WERI-Rb-1 (cell line): ENCODE measurements around the gene HOXD12.

Experiments used
- DNase-seq: peaks from one replicate; pipeline ENCODE4 v3.0.0-alpha.2; 2020
- H3K27ac ChIP-seq: fragments of 250-450 bp; sonication (Bioruptor Pico); 2 replicates; pipeline ENCODE4 v1.5.1; 2020; ENCODE audit warnings: mild to moderate bottlenecking, moderate library complexity
- H3K27me3 ChIP-seq: fragments of 250-450 bp; sonication (Bioruptor Pico); 2 replicates; pipeline ENCODE4 v1.5.1; 2021; ENCODE audit warnings: mild to moderate bottlenecking, low read depth, moderate library complexity; ENCODE audit not compliant: insufficient read depth, severe bottlenecking
- H3K36me3 ChIP-seq: fragments of 250-450 bp; sonication (Bioruptor Pico); 2 replicates; pipeline ENCODE4 v1.5.1; 2020; ENCODE audit warnings: mild to moderate bottlenecking, moderate library complexity
- H3K4me3 ChIP-seq: 2 replicates; pipeline ENCODE4 v1.5.1; 2011; ENCODE audit warnings: low read depth, mild to moderate bottlenecking, control low read depth, low read length
- H3K9me3 ChIP-seq: fragments of 250-450 bp; sonication (Bioruptor Pico); 2 replicates; pipeline ENCODE4 v1.5.1; 2021; ENCODE audit warnings: mild to moderate bottlenecking, moderate library complexity; ENCODE audit not compliant: severe bottlenecking
- TF ChIP-seq, protein P1 (sequence below): IDR thresholded peaks from 2 replicates; pipeline ENCODE4 v1.5.1; 2011; ENCODE audit warnings: low read depth, mild to moderate bottlenecking, control low read depth, inconsistent platforms, low read length

Gene HOXD12

DNA sequence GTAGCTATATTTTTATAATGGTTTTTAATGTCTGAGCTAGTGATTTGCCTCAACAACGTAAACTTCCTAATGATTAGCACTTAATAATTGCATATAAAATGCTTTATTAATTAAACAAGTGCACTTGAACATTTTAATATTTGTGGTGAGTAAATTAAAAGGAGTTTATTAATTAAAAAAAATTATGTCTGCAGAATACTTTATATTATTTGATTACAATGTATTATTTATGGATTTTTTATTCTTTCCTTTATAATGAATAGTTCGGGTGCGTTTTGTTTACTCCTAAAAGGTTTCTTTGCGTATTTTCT lies 32.2 kb downstream of the HOXD12 start:
- Histone ChIP-seq H3K27ac (no peak overlapping the region), H3K36me3 (no peaks in the 10 kb centered on the region), H3K9me3 (peaks cover 9% of the 10 kb centered on the region), H3K4me3 (no peak overlapping the region), H3K27me3 (peaks cover 94% of the 10 kb centered on the region)
- DNase-seq, result no peak
- TF ChIP-seq, protein P1, sequence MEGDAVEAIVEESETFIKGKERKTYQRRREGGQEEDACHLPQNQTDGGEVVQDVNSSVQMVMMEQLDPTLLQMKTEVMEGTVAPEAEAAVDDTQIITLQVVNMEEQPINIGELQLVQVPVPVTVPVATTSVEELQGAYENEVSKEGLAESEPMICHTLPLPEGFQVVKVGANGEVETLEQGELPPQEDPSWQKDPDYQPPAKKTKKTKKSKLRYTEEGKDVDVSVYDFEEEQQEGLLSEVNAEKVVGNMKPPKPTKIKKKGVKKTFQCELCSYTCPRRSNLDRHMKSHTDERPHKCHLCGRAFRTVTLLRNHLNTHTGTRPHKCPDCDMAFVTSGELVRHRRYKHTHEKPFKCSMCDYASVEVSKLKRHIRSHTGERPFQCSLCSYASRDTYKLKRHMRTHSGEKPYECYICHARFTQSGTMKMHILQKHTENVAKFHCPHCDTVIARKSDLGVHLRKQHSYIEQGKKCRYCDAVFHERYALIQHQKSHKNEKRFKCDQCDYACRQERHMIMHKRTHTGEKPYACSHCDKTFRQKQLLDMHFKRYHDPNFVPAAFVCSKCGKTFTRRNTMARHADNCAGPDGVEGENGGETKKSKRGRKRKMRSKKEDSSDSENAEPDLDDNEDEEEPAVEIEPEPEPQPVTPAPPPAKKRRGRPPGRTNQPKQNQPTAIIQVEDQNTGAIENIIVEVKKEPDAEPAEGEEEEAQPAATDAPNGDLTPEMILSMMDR, result no peak

DNA sequence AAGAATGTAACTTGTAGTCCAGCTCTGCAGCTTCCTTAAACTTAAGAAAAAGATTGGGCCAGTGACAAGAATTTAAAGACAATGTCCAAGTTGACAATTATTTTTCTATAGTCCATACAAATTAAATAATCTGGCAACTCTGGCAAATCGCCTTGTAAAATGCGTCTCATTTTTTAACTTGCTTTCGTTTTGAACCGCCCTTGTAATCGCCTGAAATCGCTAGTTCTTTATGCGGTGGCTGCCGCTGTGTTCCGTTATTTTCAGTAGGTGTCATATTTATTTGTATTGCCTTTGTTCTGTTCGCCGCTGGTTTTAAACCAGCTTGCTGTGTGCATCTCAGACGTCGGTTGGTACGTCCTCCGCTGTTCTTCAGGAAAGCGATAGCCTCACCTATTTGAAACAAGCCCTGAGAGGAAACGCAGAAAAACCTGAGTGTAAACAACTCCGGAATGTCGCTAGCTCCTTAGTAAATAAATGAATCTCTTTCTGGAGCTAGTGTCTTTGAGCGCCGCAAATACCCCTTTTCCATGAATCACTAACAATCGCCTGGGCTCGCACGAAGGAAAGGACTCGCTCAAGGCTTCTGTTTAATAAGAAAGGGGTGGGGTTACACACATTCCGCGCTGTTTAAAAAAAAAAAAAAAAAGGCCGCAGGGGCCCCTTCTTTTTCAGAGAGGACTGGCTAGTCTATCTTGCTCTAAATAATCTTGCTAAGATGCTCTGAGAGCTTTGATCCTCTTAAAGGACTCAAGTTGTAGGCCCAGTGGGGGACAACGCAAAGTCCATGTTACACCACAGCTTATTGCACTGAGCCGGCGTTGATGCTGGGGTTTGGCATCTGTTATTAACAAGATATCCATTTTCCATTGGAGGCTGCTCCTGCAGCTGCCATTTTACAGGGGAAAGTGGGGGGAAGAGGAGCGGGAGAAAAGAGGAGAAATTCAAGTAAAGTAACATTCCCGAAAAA lies 32.9 kb downstream of the HOXD12 start:
- TF ChIP-seq, protein P1, result no peak
- Histone ChIP-seq H3K4me3 (no peak overlapping the region), H3K9me3 (peaks cover 9% of the 10 kb centered on the region), H3K27me3 (peaks cover 94% of the 10 kb centered on the region), H3K36me3 (no peaks in the 10 kb centered on the region), H3K27ac (no peak overlapping the region)
- peak; percentile 69 for DNase-seq

DNA sequence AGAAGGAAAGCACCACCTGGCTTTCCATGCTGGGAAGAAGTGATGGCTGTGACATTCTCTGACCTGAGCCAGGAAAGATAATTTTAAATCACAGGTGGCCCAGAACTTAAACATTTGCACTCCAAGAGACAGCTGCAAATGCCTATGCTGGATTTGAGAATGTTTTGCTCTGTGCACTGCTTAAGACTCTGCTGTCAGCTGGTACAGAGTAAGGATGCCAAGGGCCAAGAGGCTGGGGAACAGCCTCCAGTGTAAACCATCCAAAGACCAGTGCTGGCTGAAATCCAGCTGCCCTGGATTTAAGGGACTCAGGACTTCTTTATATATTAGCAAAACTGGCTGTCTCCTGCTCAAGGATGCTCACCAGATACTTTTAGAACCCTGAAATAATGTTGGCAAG lies 33.8 kb downstream of the HOXD12 start:
- no peak overlapping the region for H3K4me3 ChIP-seq
- no peak for DNase-seq
- peaks cover 9% of the 10 kb centered on the region for H3K9me3 ChIP-seq
- TF ChIP-seq, protein P1, result no peak
- no peaks in the 10 kb centered on the region for H3K36me3 ChIP-seq
- H3K27me3 ChIP-seq, result peaks cover 94% of the 10 kb centered on the region
- no peak overlapping the region for H3K27ac ChIP-seq

DNA sequence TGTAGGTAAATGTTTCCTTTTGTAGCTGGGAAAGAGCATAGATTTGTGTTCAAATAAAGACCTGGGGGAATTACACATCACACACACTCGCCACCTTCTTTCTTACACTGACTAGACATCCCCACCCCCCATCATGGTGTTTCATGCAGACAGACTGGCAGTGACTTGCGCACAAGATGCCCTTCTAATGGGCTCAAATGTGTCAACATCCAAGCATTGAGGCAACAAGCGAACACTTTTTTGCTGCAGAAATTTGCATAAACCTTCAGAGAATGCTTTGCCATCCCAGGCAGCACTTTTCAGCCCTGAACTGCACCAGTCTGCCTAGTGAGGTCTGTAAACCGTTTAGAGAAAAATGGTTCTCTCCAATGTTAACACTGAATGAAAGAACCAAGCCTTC lies 34.4 kb downstream of the HOXD12 start:
- Histone ChIP-seq H3K27me3 (peaks cover 94% of the 10 kb centered on the region), H3K9me3 (peaks cover 9% of the 10 kb centered on the region), H3K36me3 (no peaks in the 10 kb centered on the region), H3K27ac (no peak overlapping the region), H3K4me3 (no peak overlapping the region)
- TF ChIP-seq, protein P1, result no peak
- no peak for DNase-seq

DNA sequence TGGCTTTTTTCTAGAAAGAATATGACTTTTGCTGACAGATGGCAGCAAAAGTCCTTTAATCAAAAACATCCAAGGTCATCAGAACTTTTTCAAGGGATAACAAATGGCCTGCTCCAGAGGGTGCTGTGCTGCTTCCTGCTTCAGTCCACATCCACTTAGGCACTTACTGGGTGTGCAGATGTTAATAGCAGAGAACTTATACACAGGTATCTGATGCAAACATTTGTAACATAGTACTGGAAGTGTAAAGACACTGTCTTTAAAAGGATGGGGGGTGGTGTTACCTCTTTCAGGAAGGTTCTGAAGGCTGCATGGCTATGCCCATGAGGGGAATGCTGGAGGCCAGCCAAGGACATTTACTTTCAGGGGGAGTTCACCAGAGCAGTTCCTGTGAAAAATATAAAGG lies 35.4 kb downstream of the HOXD12 start:
- H3K27ac ChIP-seq, result no peak overlapping the region
- no peak overlapping the region for H3K4me3 ChIP-seq
- peaks cover 97% of the 10 kb centered on the region for H3K27me3 ChIP-seq

More for the DNA sequence above, 35.4 kb downstream of the HOXD12 start:
- Histone ChIP-seq H3K9me3 (peaks cover 6% of the 10 kb centered on the region), H3K36me3 (no peaks in the 10 kb centered on the region)
- DNase-seq, result no peak
- TF ChIP-seq, protein P1, result no peak
